ENCODE data around the gene ITGA11. TPM values are rescaled to one million over a fixed set of nuclear protein-coding genes. Genes with fewer than 3 reads are reported as not detected.

Gene ITGA11
- polyA plus RNA-seq, 1 of the 3 experiments (the other 2 are of a cell fraction): 0.49 TPM

GRCh38 chr15:68328964-68329363 lies 103.0 kb downstream of the ITGA11 start:
- 98% methylated on average over 3 of the region's 3 CpGs for WGBS (ENCODE audit: low lambda C conversion rate)
- H2AFZ ChIP-seq (ENCODE audit: low read depth): no peak overlapping the region

More at GRCh38 chr15:68328964-68329363, 103.0 kb downstream of the ITGA11 start:
- H3F3A ChIP-seq (replicated peaks; ENCODE audit: insufficient read depth): no peaks in the 10 kb centered on the region
- no peaks in the 10 kb centered on the region for H4K20me1 ChIP-seq (ENCODE audit: insufficient read depth)
- H3K9me3 ChIP-seq: no peaks in the 10 kb centered on the region
- no peak overlapping the region for H3K4me3 ChIP-seq (ENCODE audit: low read depth in 2 of 2, low read length in 1 of 2)
- no peaks in the 10 kb centered on the region for H3K9me2 ChIP-seq
- no peak overlapping the region for H3K9ac ChIP-seq
- peaks cover 3 to 4% of the 10 kb centered on the region in 2 experiments; a peak in 2 of 4 replicates for H3K4me1 ChIP-seq (ENCODE audit: control insufficient read depth in 1 of 2, insufficient read depth in 2 of 2, low read depth in 1 of 2, low read length in 1 of 2)
- DNase-seq: no peak
- no peak overlapping the region for H3K4me2 ChIP-seq
- H3K27me3 ChIP-seq (ENCODE audit: insufficient read depth): no peaks in the 10 kb centered on the region
- ChIA-PET POLR2A (no interaction called here), CTCF (interaction anchor here (1.3 to 2.7 kb wide), 2 partner anchors 23 to 221 kb away, joined by 3 to 10 read pairs; no protein-coding TSS in a partner anchor)
- H3K79me2 ChIP-seq (ENCODE audit: insufficient read depth): no peaks in the 10 kb centered on the region
- TF ChIP-seq RCOR1 (IDR thresholded peaks at IDR 0.05; ENCODE audit: low read length) (no peak), REST (IDR thresholded peaks at IDR 0.05; ENCODE audit: low read depth, low read length) (no peak), USF1 (IDR thresholded peaks at IDR 0.05; ENCODE audit: borderline replicate concordance, low read depth) (no peak), TCF12 (IDR thresholded peaks at IDR 0.05) (no peak), MEF2A (IDR thresholded peaks at IDR 0.05; ENCODE audit: borderline replicate concordance, low read depth) (no peak), FOXM1 (IDR thresholded peaks at IDR 0.05; ENCODE audit: low read depth) (no peak), CTCF (IDR thresholded peaks at IDR 0.05) (no peak), GATA2 (CRISPR knock-in tag; IDR thresholded peaks at IDR 0.05) (no peak), EZH2phosphoT487 (IDR thresholded peaks at IDR 0.05; ENCODE audit: borderline replicate concordance, low read depth) (no peak)
- H3K27ac ChIP-seq (ENCODE audit: low read depth in 2 of 2, low read length in 1 of 2): no peak overlapping the region
- H3K36me3 ChIP-seq (replicated peaks in 1 of 2; ENCODE audit: control insufficient read depth in 1 of 2, insufficient read depth in 2 of 2, low read length in 1 of 2): no peaks in the 10 kb centered on the region

Data from SK-N-SH (cell line).